GM23248 (cell line): ENCODE results near the gene PXDN. TPM values are rescaled to one million over a fixed set of nuclear protein-coding genes. Genes with fewer than 3 reads are reported as not detected.

Source experiments
- DNase-seq: peaks from one replicate; pipeline ENCODE4 v3.0.0-alpha.2; 2015
- H2AFZ ChIP-seq: fragments of 200-600 bp; sonication (generic); 2 replicates; pipeline ENCODE4 v1.6.1; 2016; ENCODE audit warnings: antibody characterized with exemption
- H3F3A ChIP-seq: fragments of 200-600 bp; sonication (generic); 2 replicates; pipeline ENCODE4 v1.6.1; 2016; ENCODE audit warnings: mild to moderate bottlenecking, antibody characterized with exemption, mixed run types; ENCODE audit not compliant: insufficient read depth
- H3K27ac ChIP-seq: fragments of 200-600 bp; sonication (generic); 2 replicates; pipeline ENCODE4 v1.5.1; 2016; ENCODE audit warnings: mild to moderate bottlenecking
- H3K27me3 ChIP-seq: fragments of 200-600 bp; sonication (generic); replicated peaks from 2 replicates; pipeline ENCODE4 v1.6.1; 2016; ENCODE audit warnings: mild to moderate bottlenecking; ENCODE audit not compliant: insufficient read depth
- H3K36me3 ChIP-seq: fragments of 200-600 bp; sonication (generic); 2 replicates; pipeline ENCODE4 v1.6.1; 2016; ENCODE audit warnings: low read depth, mild to moderate bottlenecking
- H3K4me1 ChIP-seq: fragments of 200-600 bp; sonication (generic); 2 replicates; pipeline ENCODE4 v1.6.1; 2016; ENCODE audit warnings: mild to moderate bottlenecking; ENCODE audit not compliant: insufficient read depth
- H3K4me2 ChIP-seq: fragments of 200-600 bp; sonication (generic); one replicate; pipeline ENCODE4 v1.6.1; 2016; ENCODE audit warnings: mild to moderate bottlenecking; ENCODE audit not compliant: unreplicated experiment
- H3K4me3 ChIP-seq: fragments of 200-600 bp; sonication (generic); 2 replicates; pipeline ENCODE4 v1.5.1; 2016; ENCODE audit warnings: mild to moderate bottlenecking
- H3K79me2 ChIP-seq: fragments of 200-600 bp; sonication (generic); 2 replicates; pipeline ENCODE4 v1.6.1; 2016; ENCODE audit warnings: mild to moderate bottlenecking; ENCODE audit not compliant: insufficient read depth
- H3K9ac ChIP-seq: fragments of 200-600 bp; sonication (generic); 2 replicates; pipeline ENCODE4 v1.6.1; 2016; ENCODE audit warnings: mild to moderate bottlenecking
- H3K9me2 ChIP-seq: fragments of 200-600 bp; sonication (generic); 2 replicates; pipeline ENCODE4 v1.6.1; 2016; ENCODE audit warnings: mixed run types, mild to moderate bottlenecking, moderate library complexity; ENCODE audit not compliant: insufficient read depth
- H3K9me3 ChIP-seq: fragments of 200-600 bp; sonication (generic); one replicate; pipeline ENCODE4 v1.6.1; 2017; ENCODE audit warnings: low read depth
- H4K20me1 ChIP-seq: fragments of 200-600 bp; sonication (generic); 2 replicates; pipeline ENCODE4 v1.6.0; 2016; ENCODE audit not compliant: insufficient read depth
- EZH2 ChIP-seq: fragments of 200-600 bp; sonication (generic); IDR thresholded peaks from 2 replicates; pipeline ENCODE4 v1.6.1; 2018; ENCODE audit warnings: antibody characterized with exemption, mild to moderate bottlenecking; ENCODE audit not compliant: insufficient read depth, poor library complexity, severe bottlenecking
- EZH2phosphoT487 ChIP-seq: fragments of 200-600 bp; sonication (generic); IDR thresholded peaks from 2 replicates; pipeline ENCODE4 v1.6.1; 2018; ENCODE audit warnings: antibody characterized with exemption, moderate library complexity, mild to moderate bottlenecking, low read depth; ENCODE audit not compliant: insufficient read depth
- WGBS, 2 experiments: methylation state at CpG; one replicate each; pipeline ENCODE4 v1.1.6; 2015 to 2017; ENCODE audit warnings: low lambda C conversion rate in 2 of 2, low coverage in 1 of 2; ENCODE audit errors: missing lambda C conversion rate in 2 of 2; 5-methylcytosine and 5-hydroxymethylcytosine counted together
- in situ Hi-C: fragments of 300-500 bp; cut with MboI; formaldehyde crosslinking; loops from 2 replicates; pipeline ENCODE4 v1.15.0; 2020
- polyA plus RNA-seq: library from polyadenylated mRNA; unstranded; fragments of >200 nt; fragmentation: Nextera tagmentation; extraction: Ambion mirVana; gene quantifications from 2 replicates; pipeline ENCODE4 v1.2.1, GENCODE V29; 2016
- total RNA-seq: library from RNA; depleted of rRNA; stranded (reverse); fragments of >200 nt; shearing (Covaris generic); gene quantifications from 2 replicates; pipeline ENCODE4 v1.2.3, GENCODE V29; 2014

The PXDN gene
- total and polyA plus RNA-seq, 2 experiments from 2014 or later: 222 to 263 TPM

GRCh38 chr2:1653956-1654695 is 90.2 kb downstream of the PXDN start:
- Histone ChIP-seq H3K9ac (peak overlapping the region; percentile 72), H2AFZ (no peak overlapping the region), H3K27me3 (no peaks in the 10 kb centered on the region), H3K4me3 (peak overlapping the region; percentile 36), H3K4me2 (peak overlapping the region; percentile 66), H3K9me3 (no peaks in the 10 kb centered on the region), H3K27ac (peak overlapping the region; percentile 94), H3F3A (peaks cover 50% of the 10 kb centered on the region), H3K9me2 (no peaks in the 10 kb centered on the region), H4K20me1 (no peaks in the 10 kb centered on the region), H3K79me2 (no peaks in the 10 kb centered on the region), H3K36me3 (peaks cover 8% of the 10 kb centered on the region), H3K4me1 (peaks cover 44% of the 10 kb centered on the region)
- DNase-seq: peak; percentile 84
- in situ Hi-C loops: no loop called here
- WGBS, 2 experiments: 44 to 48% methylated on average over 14 of the region's 14 CpGs
- no peak for TF ChIP-seq EZH2
- no peak for TF ChIP-seq EZH2phosphoT487

- Histone ChIP-seq H3K4me1 (peaks cover 44% of the 10 kb centered on the region), H3F3A (peaks cover 50% of the 10 kb centered on the region), H2AFZ (no peak overlapping the region), H3K27me3 (no peaks in the 10 kb centered on the region), H3K9ac (peak overlapping the region; percentile 72), H3K4me2 (peak overlapping the region; percentile 66), H3K27ac (peak overlapping the region; percentile 94), H3K9me2 (no peaks in the 10 kb centered on the region), H3K9me3 (no peaks in the 10 kb centered on the region), H4K20me1 (no peaks in the 10 kb centered on the region), H3K4me3 (0 out of 2 replicates have a peak overlapping the region, but pooled peaks have one; percentile 1), H3K36me3 (peaks cover 6% of the 10 kb centered on the region; the same call in 1 of the 2 replicates), H3K79me2 (peaks cover 10% of the 10 kb centered on the region; the same call in 1 of the 2 replicates)
- WGBS, 2 experiments: 49 to 53% methylated on average over 9 of the region's 9 CpGs
- TF ChIP-seq EZH2phosphoT487 (no peak), EZH2 (no peak)
- in situ Hi-C loops: no loop called here
- DNase-seq: no peak
Measured at GRCh38 chr2:1652034-1652790, 92.1 kb downstream of the PXDN start.

- H3K27me3 ChIP-seq: no peaks in the 10 kb centered on the region
- H3K36me3 ChIP-seq: peaks cover 11% of the 10 kb centered on the region; the same call in 1 of the 2 replicates
- H3K4me1 ChIP-seq: peaks cover 44% of the 10 kb centered on the region
- no peak overlapping the region for H3K4me2 ChIP-seq
- no peak for DNase-seq
- H3K79me2 ChIP-seq: peaks cover 17% of the 10 kb centered on the region
- peaks cover 50% of the 10 kb centered on the region for H3F3A ChIP-seq
- no peaks in the 10 kb centered on the region for H3K9me3 ChIP-seq
- WGBS, 2 experiments: 73% methylated on average over 15 to 16 of the region's 16 CpGs
- H2AFZ ChIP-seq: no peak overlapping the region
- H3K9ac ChIP-seq: peak overlapping the region; percentile 72; the same call in 1 of the 2 replicates
- in situ Hi-C loops: no loop called here
- no peak overlapping the region for H3K4me3 ChIP-seq
- no peak for TF ChIP-seq EZH2phosphoT487
- TF ChIP-seq EZH2: no peak
- peak overlapping the region; percentile 94; the same call in 1 of the 2 replicates for H3K27ac ChIP-seq
- no peaks in the 10 kb centered on the region for H4K20me1 ChIP-seq
- no peaks in the 10 kb centered on the region for H3K9me2 ChIP-seq
Measured at GRCh38 chr2:1651121-1652033, 92.9 kb downstream of the PXDN start.
